Hindlimb muscle (tissue), 1 donor: ENCODE measurements around the gene CSTB. TPM values are rescaled to one million over a fixed set of nuclear protein-coding genes. Genes with fewer than 3 reads are reported as not detected.
A peak's percentile ranks its signal among the peaks of the same experiment; 100 is the strongest.

Source experiments
- DNase-seq: peaks from one replicate; pipeline ENCODE4 v3.0.0-alpha.2; 2013
- polyA plus RNA-seq: library from polyadenylated mRNA; unstranded; fragments of 120-200 nt; gene quantifications from one replicate; pipeline ENCODE4 v1.2.1, GENCODE V29; 2013; ENCODE audit not compliant: insufficient read length

CSTB gene
- polyA plus RNA-seq, 1 donor = 21.7 TPM

GRCh38 chr21:43810505-43811261 is 34.6 kb upstream of the CSTB start:
- DNase-seq = peak; percentile 60

- DNase-seq = no peak
Observed at GRCh38 chr21:43809853-43810504, 33.9 kb upstream of the CSTB start.

- no peak for DNase-seq
Observed at GRCh38 chr21:43809346-43809799, 33.3 kb upstream of the CSTB start.

- DNase-seq = no peak
Observed at GRCh38 chr21:43808832-43809251, 32.7 kb upstream of the CSTB start.

GRCh38 chr21:43808367-43808766 is 32.3 kb upstream of the CSTB start:
- DNase-seq = no peak

- no peak for DNase-seq
Observed at GRCh38 chr21:43806017-43806710, 30.1 kb upstream of the CSTB start.

GRCh38 chr21:43805275-43805800 is 29.2 kb upstream of the CSTB start:
- no peak for DNase-seq

GRCh38 chr21:43803558-43804300 is 27.6 kb upstream of the CSTB start:
- no peak for DNase-seq

GRCh38 chr21:43802713-43803313 is 26.7 kb upstream of the CSTB start:
- no peak for DNase-seq

GRCh38 chr21:43801006-43801783 is 25.1 kb upstream of the CSTB start:
- no peak for DNase-seq

GRCh38 chr21:43800566-43800965 is 24.5 kb upstream of the CSTB start:
- DNase-seq = no peak

- no peak for DNase-seq
Observed at GRCh38 chr21:43800124-43800523, 24.0 kb upstream of the CSTB start.

- DNase-seq = no peak
Observed at GRCh38 chr21:43799301-43799840, 23.3 kb upstream of the CSTB start.

- DNase-seq = no peak
Observed at GRCh38 chr21:43797925-43798715, 22.0 kb upstream of the CSTB start.

- DNase-seq = no peak
Observed at GRCh38 chr21:43797415-43797814, 21.3 kb upstream of the CSTB start.

- no peak for DNase-seq
Observed at GRCh38 chr21:43794857-43795256, 18.7 kb upstream of the CSTB start.

- no peak for DNase-seq
Observed at GRCh38 chr21:43794311-43794710, 18.2 kb upstream of the CSTB start.

- DNase-seq = no peak
Observed at GRCh38 chr21:43793243-43793642, 17.1 kb upstream of the CSTB start.

GRCh38 chr21:43792406-43792805 is 16.3 kb upstream of the CSTB start:
- DNase-seq = no peak

GRCh38 chr21:43790010-43790524 is 14.0 kb upstream of the CSTB start:
- DNase-seq = no peak
